Stomach (tissue), 4 donors: ENCODE results near the gene MYPOP.

Source experiments
- EP300 ChIP-seq: sonication (generic); formaldehyde crosslinking; IDR thresholded peaks from one replicate; pipeline ENCODE4 v1.6.1; 2017; ENCODE audit warnings: antibody characterized with exemption
- POLR2A ChIP-seq, 4 donors: fragments of 450-650 bp; IDR thresholded peaks; one replicate each; pipeline ENCODE4 v1.6.1; 2016; ENCODE audit warnings: antibody characterized with exemption in 4 of 4, control low read depth in 2 of 4, mild to moderate bottlenecking in 1 of 4, moderate library complexity in 1 of 4
- TF ChIP-seq, protein P1 (sequence below), 7 experiments: fragments of 450-650 bp in 4 of 7; fragments of 200-600 bp in 3 of 7; sonication (generic) in 3 of 7; IDR thresholded peaks; one replicate each; pipeline ENCODE4 v1.5.1; 2016 to 2019; ENCODE audit warnings: antibody characterized with exemption in 7 of 7, control low read depth in 2 of 7, mild to moderate bottlenecking in 1 of 7

GRCh38 chr19:45876411-45877197 is 25.8 kb downstream of the MYPOP start:
- TF ChIP-seq, protein P1, sequence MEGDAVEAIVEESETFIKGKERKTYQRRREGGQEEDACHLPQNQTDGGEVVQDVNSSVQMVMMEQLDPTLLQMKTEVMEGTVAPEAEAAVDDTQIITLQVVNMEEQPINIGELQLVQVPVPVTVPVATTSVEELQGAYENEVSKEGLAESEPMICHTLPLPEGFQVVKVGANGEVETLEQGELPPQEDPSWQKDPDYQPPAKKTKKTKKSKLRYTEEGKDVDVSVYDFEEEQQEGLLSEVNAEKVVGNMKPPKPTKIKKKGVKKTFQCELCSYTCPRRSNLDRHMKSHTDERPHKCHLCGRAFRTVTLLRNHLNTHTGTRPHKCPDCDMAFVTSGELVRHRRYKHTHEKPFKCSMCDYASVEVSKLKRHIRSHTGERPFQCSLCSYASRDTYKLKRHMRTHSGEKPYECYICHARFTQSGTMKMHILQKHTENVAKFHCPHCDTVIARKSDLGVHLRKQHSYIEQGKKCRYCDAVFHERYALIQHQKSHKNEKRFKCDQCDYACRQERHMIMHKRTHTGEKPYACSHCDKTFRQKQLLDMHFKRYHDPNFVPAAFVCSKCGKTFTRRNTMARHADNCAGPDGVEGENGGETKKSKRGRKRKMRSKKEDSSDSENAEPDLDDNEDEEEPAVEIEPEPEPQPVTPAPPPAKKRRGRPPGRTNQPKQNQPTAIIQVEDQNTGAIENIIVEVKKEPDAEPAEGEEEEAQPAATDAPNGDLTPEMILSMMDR (IDR thresholded peaks at IDR 0.05), result no peak
- TF ChIP-seq POLR2A (IDR thresholded peaks at IDR 0.05), result no peak
- TF ChIP-seq EP300, result no peak
